Muscle layer of colon (tissue), 2 donors: Measurements from ENCODE around the gene CNTN4.
"Not testable (repeated sequence)": the region's sequence is repeated elsewhere in the genome, so short reads cannot be mapped to it uniquely, and the experiment has no call there.

ENCODE experiments used
- H3K27ac ChIP-seq: one replicate; pipeline ENCODE4 v1.7.0; 2013; ENCODE audit warnings: low read depth, mild to moderate bottlenecking, low read length, moderate library complexity
- H3K27me3 ChIP-seq, 2 donors: one replicate each; pipeline ENCODE4 v1.7.0; 2013; ENCODE audit warnings: low read length in 2 of 2, mild to moderate bottlenecking in 2 of 2; ENCODE audit not compliant: insufficient read depth in 2 of 2, control insufficient read depth in 1 of 2
- H3K36me3 ChIP-seq: one replicate; pipeline ENCODE4 v1.7.0; 2013; ENCODE audit warnings: mild to moderate bottlenecking, low read length; ENCODE audit not compliant: insufficient read depth
- H3K4me1 ChIP-seq: one replicate; pipeline ENCODE4 v1.7.0; 2013; ENCODE audit warnings: mild to moderate bottlenecking, low read length; ENCODE audit not compliant: insufficient read depth
- H3K4me3 ChIP-seq, 2 donors: one replicate each; pipeline ENCODE4 v1.7.0; 2013; ENCODE audit warnings: low read length in 2 of 2, low read depth in 1 of 2, mild to moderate bottlenecking in 1 of 2, moderate library complexity in 1 of 2
- H3K9ac ChIP-seq: one replicate; pipeline ENCODE4 v1.7.0; 2013; ENCODE audit warnings: low read length
- H3K9me3 ChIP-seq: one replicate; pipeline ENCODE4 v1.7.0; 2013; ENCODE audit warnings: mild to moderate bottlenecking, low read length
- donor health status: abdominal sarcoma.
- donor health status: Adenocarcinoma of cecum.

CNTN4 gene

DNA sequence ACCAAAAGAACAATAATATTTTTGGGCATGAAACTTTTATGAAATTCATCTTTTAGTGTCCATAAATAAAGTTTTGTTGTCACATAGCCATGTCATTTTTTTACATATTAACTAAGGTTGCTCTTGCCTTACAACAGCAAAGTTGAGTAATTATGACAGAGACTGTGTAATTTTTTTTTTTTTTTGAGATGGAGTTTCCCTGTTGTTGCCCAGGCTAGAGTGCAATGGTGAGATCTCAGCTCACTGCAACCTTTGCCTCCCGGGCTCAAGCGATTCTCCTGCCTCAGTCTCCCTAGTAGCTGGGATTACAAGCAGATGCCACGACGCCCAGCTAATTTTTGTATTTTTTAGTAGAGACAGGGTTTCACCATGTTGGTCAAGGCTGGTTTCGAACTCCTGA, 894.5 kb downstream of the CNTN4 start:
- H3K9ac ChIP-seq, H3K4me3 ChIP-seq, H3K36me3 ChIP-seq, H3K4me1 ChIP-seq, H3K27ac ChIP-seq, H3K9me3 ChIP-seq, H3K27me3 ChIP-seq: not testable (repeated sequence)

DNA sequence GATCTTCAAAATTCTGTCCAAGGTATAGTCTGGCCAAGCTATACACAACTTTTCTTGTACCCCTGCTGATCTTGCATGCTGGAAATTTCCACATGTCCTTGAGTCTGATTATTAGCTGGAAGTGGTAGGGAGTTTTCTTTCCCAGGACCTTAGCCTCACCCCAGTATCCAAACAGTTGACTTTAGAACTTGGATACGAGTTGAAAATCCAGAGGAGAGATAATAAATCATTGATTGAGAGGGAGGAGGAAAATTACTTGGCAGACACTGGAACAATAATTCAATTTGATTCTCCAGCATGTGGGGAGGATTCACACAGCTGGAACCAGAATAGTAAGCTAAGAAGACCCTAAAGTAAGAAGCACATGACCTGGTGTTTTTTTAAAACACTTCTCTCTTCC, 895.1 kb downstream of the CNTN4 start:
- Histone ChIP-seq H3K9ac (no peak overlapping the region), H3K27ac (no peak overlapping the region), H3K9me3 (no peaks in the 10 kb centered on the region), H3K4me1 (no peaks in the 10 kb centered on the region), H3K27me3 (no peaks in the 10 kb centered on the region), H3K4me3 (no peak overlapping the region), H3K36me3 (no peaks in the 10 kb centered on the region)

DNA sequence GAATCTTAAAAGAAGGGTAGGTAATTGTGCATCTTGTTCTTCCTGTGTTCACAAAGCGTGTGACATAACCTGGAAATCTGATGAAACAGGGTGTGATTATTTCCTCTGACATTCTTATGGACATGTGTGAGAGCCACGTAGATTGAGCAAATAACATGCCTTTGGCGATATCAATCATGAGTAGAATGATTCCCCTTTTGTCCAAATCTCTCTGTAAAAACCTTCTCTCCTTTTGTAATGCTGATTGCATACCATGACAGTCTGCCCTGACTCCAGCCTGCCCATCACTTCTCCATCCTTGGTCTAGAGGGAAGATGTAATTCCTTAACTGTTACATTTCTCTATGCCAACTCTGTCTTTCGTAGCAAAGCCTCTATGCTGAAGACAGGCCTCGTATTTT, 896.5 kb downstream of the CNTN4 start:
- Histone ChIP-seq H3K27me3 (no peaks in the 10 kb centered on the region), H3K9ac (no peak overlapping the region), H3K9me3 (no peaks in the 10 kb centered on the region)

DNA sequence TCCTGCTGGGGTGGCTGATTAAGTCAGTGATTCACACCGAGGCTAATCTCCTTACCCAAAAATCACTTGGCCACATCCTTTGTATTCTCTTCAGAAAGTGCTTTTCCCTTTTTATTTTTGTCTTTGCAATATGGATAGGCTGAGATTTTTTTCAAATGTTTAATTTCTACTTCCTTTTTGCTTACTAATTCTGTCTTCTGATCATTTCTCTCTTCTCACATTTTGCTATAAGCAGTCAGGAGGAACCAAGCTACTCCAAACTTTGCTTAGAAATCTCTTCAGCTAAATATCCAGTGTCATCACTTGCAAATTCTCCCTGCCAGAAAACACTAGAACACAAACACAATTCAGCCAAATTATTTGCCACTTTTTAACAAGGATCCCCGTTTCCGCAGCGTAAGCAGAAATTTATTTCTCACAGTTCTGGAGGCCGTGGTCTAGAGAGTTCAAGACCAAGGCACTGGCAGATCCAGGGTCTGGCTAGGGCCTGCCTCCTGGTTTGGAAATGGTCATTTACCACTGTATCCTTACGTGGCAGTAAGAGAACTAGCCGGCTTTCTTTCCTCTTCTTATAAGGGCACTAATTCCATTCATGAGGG, 906.6 kb downstream of the CNTN4 start:
- Histone ChIP-seq H3K36me3 (no peaks in the 10 kb centered on the region), H3K9ac (no peak overlapping the region), H3K27ac (no peak overlapping the region), H3K9me3 (no peaks in the 10 kb centered on the region), H3K27me3 (no peaks in the 10 kb centered on the region), H3K4me3 (no peak overlapping the region), H3K4me1 (no peaks in the 10 kb centered on the region)

More for the DNA sequence above, 896.5 kb downstream of the CNTN4 start:
- Histone ChIP-seq H3K4me1 (no peaks in the 10 kb centered on the region), H3K27ac (no peak overlapping the region), H3K4me3 (no peak overlapping the region), H3K36me3 (no peaks in the 10 kb centered on the region)

DNA sequence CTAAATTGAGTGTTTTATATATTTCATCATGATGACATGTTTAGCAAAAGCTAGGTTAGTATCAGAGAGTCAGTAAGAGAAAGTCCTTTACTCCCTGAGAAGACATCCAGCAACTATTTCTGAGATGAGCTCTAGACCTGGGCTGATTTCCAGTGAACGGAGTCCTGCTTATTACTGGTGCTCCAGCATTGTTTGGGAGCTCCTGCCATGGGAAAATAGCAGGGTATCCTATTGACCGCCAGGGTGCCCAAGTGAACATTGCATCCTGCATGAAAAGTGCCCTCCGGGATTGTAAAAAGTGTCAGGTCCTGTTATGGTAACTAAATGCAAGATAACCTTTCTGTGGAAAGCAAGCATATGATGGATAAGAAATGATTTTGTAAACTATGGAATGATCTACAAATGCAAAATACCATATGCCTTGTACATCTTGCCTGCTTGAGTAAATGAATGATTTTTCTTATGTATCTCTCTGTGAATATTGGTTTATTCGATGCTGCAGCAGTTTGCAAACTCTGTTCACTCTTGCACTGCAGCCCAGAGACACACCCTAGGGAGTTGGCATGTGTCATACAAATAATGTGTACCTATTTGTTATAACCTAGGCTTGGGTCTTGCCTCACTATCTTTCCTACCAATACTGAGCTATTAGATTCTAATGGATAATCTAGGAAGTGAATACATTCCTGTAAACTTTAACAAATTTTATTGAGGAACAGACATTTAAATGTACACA, 914.8 kb downstream of the CNTN4 start:
- Histone ChIP-seq H3K36me3 (no peaks in the 10 kb centered on the region), H3K27me3 (no peaks in the 10 kb centered on the region), H3K27ac (no peak overlapping the region), H3K4me3 (no peak overlapping the region), H3K9me3 (no peaks in the 10 kb centered on the region), H3K9ac (no peak overlapping the region), H3K4me1 (no peaks in the 10 kb centered on the region)

DNA sequence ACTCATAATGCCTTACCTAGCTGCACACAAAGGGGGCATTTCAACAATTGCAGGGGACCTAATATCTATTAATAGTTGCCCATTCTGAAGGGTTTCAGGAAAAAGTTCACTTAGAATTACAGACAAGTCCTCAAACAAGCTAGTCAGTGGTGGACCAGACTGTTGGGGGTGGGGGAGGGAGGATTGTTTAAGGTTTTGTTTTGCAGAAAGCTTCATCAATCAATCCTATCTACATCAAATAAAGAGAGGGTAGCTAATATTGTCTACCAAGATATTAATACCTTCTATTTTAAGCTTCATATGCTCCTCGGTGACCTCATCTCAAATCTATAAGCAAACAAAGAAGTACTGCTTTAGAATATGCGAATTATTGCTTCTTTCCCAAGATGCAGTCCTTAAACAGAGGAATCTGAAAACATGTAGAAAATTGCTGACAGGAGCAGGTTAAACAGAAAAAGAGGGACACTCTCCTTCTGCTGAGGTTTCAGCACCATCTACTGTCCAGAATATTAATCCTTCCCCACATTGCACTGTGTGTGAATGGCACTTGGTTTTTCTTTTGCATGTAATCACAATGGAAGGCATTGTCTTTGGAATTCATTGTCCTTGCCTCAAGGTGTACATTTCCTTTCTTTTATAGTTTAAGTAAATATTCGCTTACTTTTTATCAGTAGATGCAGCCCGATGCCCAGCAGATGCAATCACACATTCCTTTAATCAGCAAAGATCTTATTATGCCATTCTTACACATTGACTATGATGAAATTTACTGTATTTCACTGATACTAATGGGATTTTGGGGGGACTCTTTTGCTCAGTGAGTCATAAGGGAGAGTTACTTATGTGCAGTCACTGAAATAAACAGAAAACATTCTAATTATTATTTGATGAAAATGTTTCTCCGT, 916.8 kb downstream of the CNTN4 start:
- H3K4me3 ChIP-seq = no peak overlapping the region
- H3K9ac ChIP-seq = no peak overlapping the region
- H3K4me1 ChIP-seq = no peaks in the 10 kb centered on the region
- H3K36me3 ChIP-seq = no peaks in the 10 kb centered on the region
- H3K27me3 ChIP-seq = no peaks in the 10 kb centered on the region
- H3K27ac ChIP-seq = no peak overlapping the region
- H3K9me3 ChIP-seq = no peaks in the 10 kb centered on the region

DNA sequence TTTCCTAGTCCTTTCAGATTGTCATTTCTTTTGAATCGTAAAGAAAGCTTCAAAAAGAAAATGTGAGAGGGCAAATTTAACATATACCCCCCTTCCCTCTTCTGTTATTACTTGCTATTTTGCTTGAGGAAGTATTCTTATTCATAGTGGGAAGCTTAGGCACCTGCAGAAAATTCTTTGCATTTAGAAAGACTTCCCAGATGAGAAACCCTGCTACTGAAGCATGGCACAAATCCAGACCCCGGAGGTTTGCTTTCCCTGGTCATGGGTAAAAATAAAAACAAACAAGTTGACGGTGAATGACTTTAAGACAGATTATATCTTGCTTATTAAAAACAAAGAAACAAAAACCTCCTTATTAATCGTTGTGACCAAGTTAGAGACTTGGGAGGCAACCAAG, 917.6 kb downstream of the CNTN4 start:
- H3K27ac ChIP-seq = no peak overlapping the region
- H3K27me3 ChIP-seq = no peaks in the 10 kb centered on the region
- no peaks in the 10 kb centered on the region for H3K36me3 ChIP-seq
- H3K9me3 ChIP-seq = no peaks in the 10 kb centered on the region
- H3K9ac ChIP-seq = no peak overlapping the region
- H3K4me1 ChIP-seq = no peaks in the 10 kb centered on the region
- no peak overlapping the region for H3K4me3 ChIP-seq

DNA sequence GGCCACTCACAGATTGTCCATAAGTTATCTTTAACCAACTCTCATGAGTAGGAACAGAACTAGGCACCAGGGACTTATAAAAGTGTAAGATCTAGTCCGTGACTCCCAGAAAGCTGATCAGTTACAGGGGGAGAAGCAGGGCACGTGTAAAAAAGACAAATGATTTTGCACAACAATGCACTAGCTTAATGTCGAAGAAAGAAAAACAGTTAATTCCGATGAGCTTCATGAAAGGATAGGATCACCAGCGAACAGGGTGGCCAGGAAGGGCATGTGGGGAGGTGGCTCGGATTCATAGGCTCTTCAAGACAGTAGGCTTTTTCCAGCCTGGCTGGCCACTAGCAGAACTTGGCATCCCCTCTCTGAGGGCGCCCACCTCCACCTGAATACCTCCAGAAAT, 921.5 kb downstream of the CNTN4 start:
- Histone ChIP-seq H3K27me3 (no peaks in the 10 kb centered on the region), H3K9ac (no peak overlapping the region), H3K9me3 (no peaks in the 10 kb centered on the region), H3K36me3 (no peaks in the 10 kb centered on the region), H3K27ac (no peak overlapping the region), H3K4me1 (no peaks in the 10 kb centered on the region), H3K4me3 (no peak overlapping the region)

DNA sequence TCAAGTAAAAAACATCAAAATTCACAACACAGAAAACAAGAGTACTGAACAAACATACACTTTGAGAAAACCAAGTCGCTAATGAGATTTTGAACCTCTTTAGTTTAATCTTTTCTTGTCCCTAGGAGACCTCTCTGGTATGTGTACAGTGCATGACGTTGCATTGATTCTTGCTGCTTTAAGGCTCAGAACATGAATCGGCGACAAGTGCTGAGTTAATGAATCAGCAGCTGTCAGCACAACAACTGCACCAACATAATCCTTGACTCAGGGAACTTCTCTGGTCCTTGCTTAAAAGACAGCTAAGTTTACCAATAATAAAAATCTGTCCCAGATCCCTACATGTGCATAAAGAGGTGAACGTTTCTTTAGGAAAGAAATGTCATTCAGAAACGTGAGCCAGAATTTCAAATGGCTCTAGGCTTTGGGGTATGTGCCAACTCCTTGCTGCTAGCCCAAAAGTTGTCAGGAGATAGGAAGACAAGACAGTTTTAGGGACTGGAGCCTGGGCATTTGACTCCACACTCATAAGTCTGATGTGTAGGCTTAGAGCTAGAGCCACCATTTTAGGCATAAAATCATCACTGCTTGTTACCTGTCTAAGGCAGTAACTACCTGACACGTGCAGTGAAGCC, 924.6 kb downstream of the CNTN4 start:
- Histone ChIP-seq H3K27ac (no peak overlapping the region), H3K27me3 (no peaks in the 10 kb centered on the region), H3K4me1 (no peaks in the 10 kb centered on the region), H3K4me3 (no peak overlapping the region), H3K9ac (no peak overlapping the region), H3K36me3 (no peaks in the 10 kb centered on the region), H3K9me3 (no peaks in the 10 kb centered on the region)

DNA sequence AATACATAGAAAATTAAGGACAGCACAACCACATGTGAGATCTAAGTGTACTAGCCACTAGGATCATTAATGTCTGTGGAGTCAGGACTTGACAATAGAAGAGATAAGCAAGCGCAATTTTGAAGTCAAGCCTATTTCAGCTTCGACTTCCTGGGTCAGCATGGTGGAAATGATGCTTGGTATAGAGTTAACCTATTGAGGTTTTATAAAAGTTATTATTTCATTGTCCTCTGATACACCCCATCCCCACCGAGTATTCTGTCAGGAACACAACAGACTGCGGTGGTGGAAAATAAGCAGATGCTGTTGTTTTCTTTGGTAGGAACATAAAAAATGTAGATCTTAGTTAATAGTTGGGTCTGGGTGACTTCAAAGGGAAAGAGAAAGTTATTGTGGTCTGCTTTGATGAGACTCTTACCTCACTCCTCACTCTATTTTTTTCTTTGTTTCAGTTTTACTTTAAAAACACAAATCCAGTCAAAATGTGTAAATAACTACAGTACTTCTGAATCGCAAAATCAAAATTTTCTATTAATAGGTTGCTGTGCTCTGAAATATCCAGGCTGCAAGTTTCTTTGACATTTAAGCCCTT, 929.4 kb downstream of the CNTN4 start:
- no peak overlapping the region for H3K4me3 ChIP-seq
- H3K4me1 ChIP-seq = no peaks in the 10 kb centered on the region
- no peaks in the 10 kb centered on the region for H3K9me3 ChIP-seq
- H3K36me3 ChIP-seq = no peaks in the 10 kb centered on the region
- no peak overlapping the region for H3K9ac ChIP-seq
- no peaks in the 10 kb centered on the region for H3K27me3 ChIP-seq
- no peak overlapping the region for H3K27ac ChIP-seq

DNA sequence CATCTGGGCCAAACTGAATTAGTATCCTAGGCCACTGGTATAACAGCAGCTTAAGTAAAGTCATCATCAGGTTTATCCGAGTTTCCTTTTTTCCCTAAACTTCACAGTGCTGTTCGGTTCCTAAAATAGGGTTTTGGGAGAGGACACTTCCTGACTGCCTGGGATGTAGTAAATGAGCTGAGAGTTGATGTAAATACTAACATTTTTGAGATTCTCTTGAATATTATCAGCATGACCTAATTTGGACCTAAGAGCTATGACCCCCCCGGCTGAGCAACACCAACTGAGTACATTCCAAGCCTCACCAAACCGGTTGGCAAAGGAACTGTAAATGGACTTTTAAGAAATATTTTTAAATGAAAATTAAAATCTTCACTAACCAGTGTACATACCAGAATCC, 932.7 kb downstream of the CNTN4 start:
- H3K4me1 ChIP-seq = no peaks in the 10 kb centered on the region
- no peaks in the 10 kb centered on the region for H3K36me3 ChIP-seq
- no peak overlapping the region for H3K9ac ChIP-seq
- no peaks in the 10 kb centered on the region for H3K27me3 ChIP-seq
- H3K27ac ChIP-seq = no peak overlapping the region
- H3K4me3 ChIP-seq = no peak overlapping the region
- H3K9me3 ChIP-seq = no peaks in the 10 kb centered on the region
